Osteoblast (primary cell): ENCODE results near the gene TMC3. TPM values are rescaled to one million over a fixed set of nuclear protein-coding genes. Genes with fewer than 3 reads are reported as not detected.

ENCODE experiments used
- DNase-seq: peaks from one replicate; pipeline ENCODE4 v3.0.0; 2011; ENCODE audit warnings: low spot score, mixed read lengths; ENCODE audit not compliant: insufficient read length; ENCODE audit errors: missing footprints
- H2AFZ ChIP-seq: 2 replicates; pipeline ENCODE4 v1.6.0; 2011; ENCODE audit warnings: mild to moderate bottlenecking, low read length
- H3K27ac ChIP-seq: 2 replicates; pipeline ENCODE4 v1.5.1; 2011; ENCODE audit warnings: mild to moderate bottlenecking, low read depth, low read length, moderate library complexity
- H3K27me3 ChIP-seq: 2 replicates; pipeline ENCODE4 v1.6.0; 2012; ENCODE audit warnings: mild to moderate bottlenecking, control low read depth, inconsistent platforms, low read length, moderate library complexity; ENCODE audit not compliant: insufficient read depth
- H3K36me3 ChIP-seq: 2 replicates; pipeline ENCODE4 v1.5.1; 2011; ENCODE audit warnings: mild to moderate bottlenecking, low read length, control low read depth, moderate library complexity; ENCODE audit not compliant: insufficient read depth
- H3K4me1 ChIP-seq: 2 replicates; pipeline ENCODE4 v1.5.1; 2011; ENCODE audit warnings: mild to moderate bottlenecking, low read length, control low read depth, moderate library complexity; ENCODE audit not compliant: insufficient read depth
- H3K4me2 ChIP-seq: 2 replicates; pipeline ENCODE4 v1.6.0; 2011; ENCODE audit warnings: mild to moderate bottlenecking, low read length; ENCODE audit not compliant: insufficient read depth
- H3K4me3 ChIP-seq: fragments of 200-600 bp; sonication (generic); 3 replicates; pipeline ENCODE4 v1.5.1; 2012; ENCODE audit warnings: mild to moderate bottlenecking, low read length, inconsistent platforms; ENCODE audit not compliant: insufficient read depth
- H3K79me2 ChIP-seq: 2 replicates; pipeline ENCODE4 v1.6.0; 2012; ENCODE audit warnings: mild to moderate bottlenecking, low read length, control low read depth, inconsistent platforms; ENCODE audit not compliant: insufficient read depth
- H3K9me3 ChIP-seq: 2 replicates; pipeline ENCODE4 v1.5.1; 2011; ENCODE audit warnings: low read depth, low read length, control low read depth
- H4K20me1 ChIP-seq: 2 replicates; pipeline ENCODE4 v1.6.0; 2012; ENCODE audit warnings: mild to moderate bottlenecking, low read length, control low read depth; ENCODE audit not compliant: insufficient read depth
- CTCF ChIP-seq: IDR thresholded peaks from 2 replicates; pipeline ENCODE4 v1.5.1; 2011; ENCODE audit warnings: mild to moderate bottlenecking, low read depth, low read length, moderate library complexity; ENCODE audit errors: extremely low read depth
- total RNA-seq: library from RNA; depleted of rRNA; stranded (reverse); fragments of >200 nt; gene quantifications from 2 replicates; pipeline ENCODE4 v1.2.3, GENCODE V29; 2012

Gene TMC3
- total RNA-seq, 1 donor: not detected

- H3K4me2 ChIP-seq: no peak overlapping the region
- no peak for DNase-seq
These were observed 30.6 kb downstream of the TMC3 start for GRCh38 chr15:81343371-81343770.

GRCh38 chr15:81341351-81341750 lies 32.7 kb downstream of the TMC3 start:
- peaks cover 2% of the 10 kb centered on the region for H3K27me3 ChIP-seq
- H4K20me1 ChIP-seq: no peaks in the 10 kb centered on the region
- no peaks in the 10 kb centered on the region for H3K9me3 ChIP-seq
- H3K27ac ChIP-seq: no peak overlapping the region
- DNase-seq: no peak
- H3K4me2 ChIP-seq: no peak overlapping the region
- no peak overlapping the region for H2AFZ ChIP-seq
- no peaks in the 10 kb centered on the region for H3K79me2 ChIP-seq
- H3K4me3 ChIP-seq: no peak overlapping the region
- H3K36me3 ChIP-seq: no peaks in the 10 kb centered on the region
- no peak for TF ChIP-seq CTCF
- peaks cover 28% of the 10 kb centered on the region for H3K4me1 ChIP-seq

More at GRCh38 chr15:81343371-81343770, 30.6 kb downstream of the TMC3 start:
- no peak overlapping the region for H3K4me3 ChIP-seq
- H4K20me1 ChIP-seq: no peaks in the 10 kb centered on the region
- H3K27me3 ChIP-seq: peaks cover 2% of the 10 kb centered on the region
- TF ChIP-seq CTCF: no peak
- no peaks in the 10 kb centered on the region for H3K36me3 ChIP-seq
- H3K9me3 ChIP-seq: no peaks in the 10 kb centered on the region
- H3K27ac ChIP-seq: no peak overlapping the region
- no peak overlapping the region for H2AFZ ChIP-seq
- no peaks in the 10 kb centered on the region for H3K79me2 ChIP-seq
- peaks cover 13% of the 10 kb centered on the region for H3K4me1 ChIP-seq

GRCh38 chr15:81339851-81340250 lies 34.2 kb downstream of the TMC3 start:
- no peaks in the 10 kb centered on the region for H3K27me3 ChIP-seq
- no peaks in the 10 kb centered on the region for H3K79me2 ChIP-seq
- TF ChIP-seq CTCF: no peak
- DNase-seq: no peak
- H4K20me1 ChIP-seq: no peaks in the 10 kb centered on the region
- no peaks in the 10 kb centered on the region for H3K9me3 ChIP-seq
- no peaks in the 10 kb centered on the region for H3K36me3 ChIP-seq
- H3K4me3 ChIP-seq: no peak overlapping the region
- peaks cover 31% of the 10 kb centered on the region for H3K4me1 ChIP-seq
- no peak overlapping the region for H3K27ac ChIP-seq
- no peak overlapping the region for H2AFZ ChIP-seq
- H3K4me2 ChIP-seq: no peak overlapping the region

- Histone ChIP-seq H3K27me3 (no peaks in the 10 kb centered on the region), H3K9me3 (no peaks in the 10 kb centered on the region), H2AFZ (no peak overlapping the region), H3K27ac (no peak overlapping the region), H3K4me3 (no peak overlapping the region), H3K79me2 (no peaks in the 10 kb centered on the region), H3K36me3 (no peaks in the 10 kb centered on the region), H3K4me2 (no peak overlapping the region), H4K20me1 (no peaks in the 10 kb centered on the region), H3K4me1 (peaks cover 33% of the 10 kb centered on the region)
- TF ChIP-seq CTCF: no peak
- no peak for DNase-seq
These were observed 34.7 kb downstream of the TMC3 start for GRCh38 chr15:81339321-81339720.
